ENCODE data around the gene MS4A15. TPM values are rescaled to one million over a fixed set of nuclear protein-coding genes. Genes with fewer than 3 reads are reported as not detected.

Gene MS4A15
- total and polyA plus RNA-seq, 2 donors (not counting 1 experiment from before 2014, with no cell fraction given) = not detected

- Mint-ChIP-seq H3K27ac (no peak overlapping the region), H3K27me3 (no peaks in the 10 kb centered on the region), H3K4me3 (no peak overlapping the region), H3K9me3 (ENCODE audit: insufficient read depth) (no peaks in the 10 kb centered on the region), H3K4me1 (no peaks in the 10 kb centered on the region)
- Histone ChIP-seq H3K4me1 (ENCODE audit: control insufficient read depth in 2 of 2, insufficient read depth in 2 of 2, low read length in 2 of 2) (no peaks in the 10 kb centered on the region), H2AFZ (ENCODE audit: insufficient read depth, low read depth, low read length, poor library complexity, severe bottlenecking) (no peak overlapping the region), H3K79me2 (ENCODE audit: control insufficient read depth, insufficient read depth, low read length) (no peaks in the 10 kb centered on the region), H3K36me3 (replicated peaks in 1 of 2; ENCODE audit: control extremely low read depth in 1 of 2, control insufficient read depth in 1 of 2, extremely low read depth in 1 of 2, insufficient read depth in 2 of 2, low read length in 1 of 2) (no peaks in the 10 kb centered on the region), H4K20me1 (ENCODE audit: control insufficient read depth, insufficient read depth, low read length, poor library complexity, severe bottlenecking) (no peaks in the 10 kb centered on the region), H3K9me3 (ENCODE audit: control extremely low read depth in 1 of 3, control insufficient read depth in 2 of 3, insufficient read depth in 1 of 3, low read length in 2 of 3) (no peaks in the 10 kb centered on the region), H3K27ac (ENCODE audit: low read length in 2 of 2) (no peak overlapping the region), H3K27me3 (replicated peaks in 1 of 4; ENCODE audit: control extremely low read depth in 1 of 4, control insufficient read depth in 3 of 4, insufficient read depth in 4 of 4, low read length in 3 of 4) (no peaks in the 10 kb centered on the region), H3K4me2 (replicated peaks; ENCODE audit: low read depth, low read length, poor library complexity, severe bottlenecking) (no peak overlapping the region), H3K4me3 (ENCODE audit: control extremely low read depth in 1 of 5, extremely low read depth in 1 of 5, insufficient read depth in 1 of 5, low read depth in 2 of 5, low read length in 4 of 5) (no peak overlapping the region), H3K9ac (ENCODE audit: low read length) (no peak overlapping the region)
- 80% methylated on average over 7 of the region's 7 CpGs for WGBS (ENCODE audit: insufficient coverage)
- TF ChIP-seq EZH2 (IDR thresholded peaks at IDR 0.05; ENCODE audit: borderline replicate concordance, insufficient read depth, low read depth, low read length, poor library complexity, severe bottlenecking) = no peak
- TF ChIP-seq, protein P1, sequence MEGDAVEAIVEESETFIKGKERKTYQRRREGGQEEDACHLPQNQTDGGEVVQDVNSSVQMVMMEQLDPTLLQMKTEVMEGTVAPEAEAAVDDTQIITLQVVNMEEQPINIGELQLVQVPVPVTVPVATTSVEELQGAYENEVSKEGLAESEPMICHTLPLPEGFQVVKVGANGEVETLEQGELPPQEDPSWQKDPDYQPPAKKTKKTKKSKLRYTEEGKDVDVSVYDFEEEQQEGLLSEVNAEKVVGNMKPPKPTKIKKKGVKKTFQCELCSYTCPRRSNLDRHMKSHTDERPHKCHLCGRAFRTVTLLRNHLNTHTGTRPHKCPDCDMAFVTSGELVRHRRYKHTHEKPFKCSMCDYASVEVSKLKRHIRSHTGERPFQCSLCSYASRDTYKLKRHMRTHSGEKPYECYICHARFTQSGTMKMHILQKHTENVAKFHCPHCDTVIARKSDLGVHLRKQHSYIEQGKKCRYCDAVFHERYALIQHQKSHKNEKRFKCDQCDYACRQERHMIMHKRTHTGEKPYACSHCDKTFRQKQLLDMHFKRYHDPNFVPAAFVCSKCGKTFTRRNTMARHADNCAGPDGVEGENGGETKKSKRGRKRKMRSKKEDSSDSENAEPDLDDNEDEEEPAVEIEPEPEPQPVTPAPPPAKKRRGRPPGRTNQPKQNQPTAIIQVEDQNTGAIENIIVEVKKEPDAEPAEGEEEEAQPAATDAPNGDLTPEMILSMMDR (IDR thresholded peaks at IDR 0.05) = no peak
- no peak for ATAC-seq (ENCODE audit: low read depth)
- CTCF ChIA-PET = interaction anchor here (1.5 to 9.5 kb wide), 3 partner anchors 17 to 24 kb away, joined by 4 to 102 read pairs (median 6); partner anchors contain the start of gene MS4A15
- POLR2A ChIA-PET = no interaction called here
- intact Hi-C loops (cut with micrococcal nuclease) = no loop called here
- no peak for DNase-seq
Measured at GRCh38 chr11:60781286-60781980, 24.8 kb downstream of the MS4A15 start.

DNA sequence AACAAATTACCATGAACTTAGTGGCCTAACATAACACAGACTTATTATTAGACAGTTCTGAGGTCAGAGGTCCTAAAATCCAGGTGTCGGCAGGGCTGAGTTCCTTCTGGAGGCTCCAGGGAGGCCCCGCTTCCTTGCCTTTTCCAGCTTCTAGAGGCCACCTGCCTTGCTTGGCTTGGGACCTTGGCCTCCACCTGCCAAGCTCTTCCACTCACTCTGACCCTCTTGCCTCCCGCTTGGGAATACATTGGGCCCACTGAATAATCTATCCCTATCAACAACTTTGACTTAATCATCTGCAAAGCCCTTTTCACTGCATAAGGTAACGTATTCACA lies 25.3 kb downstream of the MS4A15 start:
- H3K27me3 ChIP-seq (replicated peaks in 1 of 4; ENCODE audit: control extremely low read depth in 1 of 4, control insufficient read depth in 3 of 4, insufficient read depth in 4 of 4, low read length in 3 of 4) = no peaks in the 10 kb centered on the region
- intact Hi-C loops (cut with micrococcal nuclease) = no loop called here
- H3K27ac ChIP-seq (ENCODE audit: low read length in 2 of 2) = no peak overlapping the region
- Mint-ChIP-seq H3K9me3 (ENCODE audit: insufficient read depth) (no peaks in the 10 kb centered on the region), H3K4me1 (no peaks in the 10 kb centered on the region), H3K4me3 (no peak overlapping the region), H3K27me3 (no peaks in the 10 kb centered on the region), H3K27ac (no peak overlapping the region)
- no peaks in the 10 kb centered on the region for H3K4me1 ChIP-seq (ENCODE audit: control insufficient read depth in 2 of 2, insufficient read depth in 2 of 2, low read length in 2 of 2)
- POLR2A ChIA-PET = no interaction called here
- no peaks in the 10 kb centered on the region for H4K20me1 ChIP-seq (ENCODE audit: control insufficient read depth, insufficient read depth, low read length, poor library complexity, severe bottlenecking)
- no peak overlapping the region for H3K4me3 ChIP-seq (ENCODE audit: control extremely low read depth in 1 of 5, extremely low read depth in 1 of 5, insufficient read depth in 1 of 5, low read depth in 2 of 5, low read length in 4 of 5)
- no peaks in the 10 kb centered on the region for H3K36me3 ChIP-seq (replicated peaks in 1 of 2; ENCODE audit: control extremely low read depth in 1 of 2, control insufficient read depth in 1 of 2, extremely low read depth in 1 of 2, insufficient read depth in 2 of 2, low read length in 1 of 2)
- H3K9ac ChIP-seq (ENCODE audit: low read length) = no peak overlapping the region
- no peak for DNase-seq
- no peak for TF ChIP-seq EZH2 (IDR thresholded peaks at IDR 0.05; ENCODE audit: borderline replicate concordance, insufficient read depth, low read depth, low read length, poor library complexity, severe bottlenecking)
- TF ChIP-seq, protein P1 (IDR thresholded peaks at IDR 0.05) = no peak
- no peak overlapping the region for H2AFZ ChIP-seq (ENCODE audit: insufficient read depth, low read depth, low read length, poor library complexity, severe bottlenecking)
- WGBS (ENCODE audit: insufficient coverage) = 95% methylated on average over 3 of the region's 4 CpGs
- H3K4me2 ChIP-seq (replicated peaks; ENCODE audit: low read depth, low read length, poor library complexity, severe bottlenecking) = no peak overlapping the region
- CTCF ChIA-PET = interaction anchor here (1.0 to 2.4 kb wide), 3 partner anchors 19 to 49 kb away, joined by 3 to 6 read pairs (median 4); partner anchors contain the start of gene MS4A15
- no peaks in the 10 kb centered on the region for H3K79me2 ChIP-seq (ENCODE audit: control insufficient read depth, insufficient read depth, low read length)
- ATAC-seq (ENCODE audit: low read depth) = no peak
- no peaks in the 10 kb centered on the region for H3K9me3 ChIP-seq (ENCODE audit: control extremely low read depth in 1 of 3, control insufficient read depth in 2 of 3, insufficient read depth in 1 of 3, low read length in 2 of 3)

Data from B cell (primary cell).